Measurements from ENCODE around the gene RNF214. TPM values are rescaled to one million over a fixed set of nuclear protein-coding genes. Genes with fewer than 3 reads are reported as not detected.
A peak's percentile ranks its signal among the peaks of the same experiment; 100 is the strongest.

The RNF214 gene
- total and polyA plus RNA-seq, 2 of the 13 experiments (the other 11 are each of a cell fraction or from before 2014, with no cell fraction given), result 10.7 to 12.6 TPM

GRCh38 chr11:117327567-117328374 lies 95.3 kb downstream of the RNF214 start, which contains the start of gene CEP164 (continued):
- TF ChIP-seq KDM5B (CRISPR knock-in tag; IDR thresholded peaks at IDR 0.05; ENCODE audit: borderline replicate concordance) (peak; percentile 82; the same call in 1 of the 2 replicates), ZSCAN9 (CRISPR knock-in tag; IDR thresholded peaks at IDR 0.05; ENCODE audit: borderline replicate concordance) (no peak), SPEN (CRISPR knock-in tag; IDR thresholded peaks at IDR 0.05; ENCODE audit: low read depth) (peak; percentile 47; the same call in 1 of the 2 replicates), ZNF20 (CRISPR knock-in tag; IDR thresholded peaks at IDR 0.05) (no peak), NFRKB (IDR thresholded peaks at IDR 0.05) (no peak), TEAD3 (CRISPR knock-in tag; optimal IDR thresholded peaks at IDR 0.05; ENCODE audit: borderline replicate concordance) (no peak), MNT (IDR thresholded peaks at IDR 0.05) (0 out of 2 replicates have a peak, but pooled peaks have one; percentile 9), E2F5 (CRISPR knock-in tag; conservative IDR thresholded peaks at IDR 0.05) (no peak), AKAP8 (CRISPR knock-in tag; IDR thresholded peaks at IDR 0.05) (no peak), NFIB (CRISPR knock-in tag; IDR thresholded peaks at IDR 0.05; ENCODE audit: borderline replicate concordance) (no peak), ZBTB42 (CRISPR knock-in tag; IDR thresholded peaks at IDR 0.05) (no peak), MED13 (CRISPR knock-in tag; IDR thresholded peaks at IDR 0.05) (peak; percentile 26; the same call in 1 of the 2 replicates), JUNB (CRISPR knock-in tag; IDR thresholded peaks at IDR 0.05; ENCODE audit: borderline replicate concordance) (no peak), MAX (IDR thresholded peaks at IDR 0.05) (peak; percentile 75), ATM (IDR thresholded peaks at IDR 0.05; ENCODE audit: borderline replicate concordance) (no peak), KDM1A (CRISPR knock-in tag; IDR thresholded peaks at IDR 0.05) (no peak), PCBP1 (IDR thresholded peaks at IDR 0.05; ENCODE audit: borderline replicate concordance, low read depth, low read length) (no peak), PRMT3 (CRISPR knock-in tag; IDR thresholded peaks at IDR 0.05; ENCODE audit: borderline replicate concordance, low read depth) (no peak), ASH2L (IDR thresholded peaks at IDR 0.05; ENCODE audit: insufficient read length, low read depth, low read length) (peak; percentile 86)
- TF ChIP-seq, protein P1, sequence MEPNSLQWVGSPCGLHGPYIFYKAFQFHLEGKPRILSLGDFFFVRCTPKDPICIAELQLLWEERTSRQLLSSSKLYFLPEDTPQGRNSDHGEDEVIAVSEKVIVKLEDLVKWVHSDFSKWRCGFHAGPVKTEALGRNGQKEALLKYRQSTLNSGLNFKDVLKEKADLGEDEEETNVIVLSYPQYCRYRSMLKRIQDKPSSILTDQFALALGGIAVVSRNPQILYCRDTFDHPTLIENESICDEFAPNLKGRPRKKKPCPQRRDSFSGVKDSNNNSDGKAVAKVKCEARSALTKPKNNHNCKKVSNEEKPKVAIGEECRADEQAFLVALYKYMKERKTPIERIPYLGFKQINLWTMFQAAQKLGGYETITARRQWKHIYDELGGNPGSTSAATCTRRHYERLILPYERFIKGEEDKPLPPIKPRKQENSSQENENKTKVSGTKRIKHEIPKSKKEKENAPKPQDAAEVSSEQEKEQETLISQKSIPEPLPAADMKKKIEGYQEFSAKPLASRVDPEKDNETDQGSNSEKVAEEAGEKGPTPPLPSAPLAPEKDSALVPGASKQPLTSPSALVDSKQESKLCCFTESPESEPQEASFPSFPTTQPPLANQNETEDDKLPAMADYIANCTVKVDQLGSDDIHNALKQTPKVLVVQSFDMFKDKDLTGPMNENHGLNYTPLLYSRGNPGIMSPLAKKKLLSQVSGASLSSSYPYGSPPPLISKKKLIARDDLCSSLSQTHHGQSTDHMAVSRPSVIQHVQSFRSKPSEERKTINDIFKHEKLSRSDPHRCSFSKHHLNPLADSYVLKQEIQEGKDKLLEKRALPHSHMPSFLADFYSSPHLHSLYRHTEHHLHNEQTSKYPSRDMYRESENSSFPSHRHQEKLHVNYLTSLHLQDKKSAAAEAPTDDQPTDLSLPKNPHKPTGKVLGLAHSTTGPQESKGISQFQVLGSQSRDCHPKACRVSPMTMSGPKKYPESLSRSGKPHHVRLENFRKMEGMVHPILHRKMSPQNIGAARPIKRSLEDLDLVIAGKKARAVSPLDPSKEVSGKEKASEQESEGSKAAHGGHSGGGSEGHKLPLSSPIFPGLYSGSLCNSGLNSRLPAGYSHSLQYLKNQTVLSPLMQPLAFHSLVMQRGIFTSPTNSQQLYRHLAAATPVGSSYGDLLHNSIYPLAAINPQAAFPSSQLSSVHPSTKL (CRISPR knock-in tag; IDR thresholded peaks at IDR 0.05), result no peak
- TF ChIP-seq, protein P2, sequence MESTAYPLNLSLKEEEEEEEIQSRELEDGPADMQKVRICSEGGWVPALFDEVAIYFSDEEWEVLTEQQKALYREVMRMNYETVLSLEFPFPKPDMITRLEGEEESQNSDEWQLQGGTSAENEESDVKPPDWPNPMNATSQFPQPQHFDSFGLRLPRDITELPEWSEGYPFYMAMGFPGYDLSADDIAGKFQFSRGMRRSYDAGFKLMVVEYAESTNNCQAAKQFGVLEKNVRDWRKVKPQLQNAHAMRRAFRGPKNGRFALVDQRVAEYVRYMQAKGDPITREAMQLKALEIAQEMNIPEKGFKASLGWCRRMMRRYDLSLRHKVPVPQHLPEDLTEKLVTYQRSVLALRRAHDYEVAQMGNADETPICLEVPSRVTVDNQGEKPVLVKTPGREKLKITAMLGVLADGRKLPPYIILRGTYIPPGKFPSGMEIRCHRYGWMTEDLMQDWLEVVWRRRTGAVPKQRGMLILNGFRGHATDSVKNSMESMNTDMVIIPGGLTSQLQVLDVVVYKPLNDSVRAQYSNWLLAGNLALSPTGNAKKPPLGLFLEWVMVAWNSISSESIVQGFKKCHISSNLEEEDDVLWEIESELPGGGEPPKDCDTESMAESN (CRISPR knock-in tag; conservative IDR thresholded peaks at IDR 0.05), result peak; percentile 48; the same call in 1 of the 2 replicates

All from HepG2 (cell line).